K562 (cell line): ENCODE measurements around the gene SLC2A4. TPM values are rescaled to one million over a fixed set of nuclear protein-coding genes. Genes with fewer than 3 reads are reported as not detected.

Source experiments
- ATAC-seq: fragments of 200-7000 bp; cut with Tn5 transposase; 3 replicates; pipeline ENCODE4 v1.9.1; 2020; ENCODE audit warnings: moderate library complexity
- BruUV-seq: library from RNA; stranded (reverse); fragments of 400-500 nt; replicated peaks from 2 replicates; lab custom pipeline; 2021; lab: Mats Ljungman, UMichigan
- CTCF ChIA-PET: fragments of 300-600 bp; formaldehyde crosslinking; extraction: SDS; loops from one replicate; lab custom pipeline; 2021; ENCODE audit warnings: low intra/inter-chr PET ratio; lab: Yijun Ruan, JAX
- POLR2A ChIA-PET: fragments of 300-600, 350-650 bp; sonication (Branson Sonifier 250); formaldehyde crosslinking; extraction: SDS; loops from one replicate; lab custom pipeline; 2021; ENCODE audit warnings: antibody characterized with exemption, inconsistent platforms; lab: Yijun Ruan, JAX
- DNase-seq, 4 experiments: peaks; one replicate each; pipeline versions ENCODE4 v3.0.0 to v3.0.0-alpha.2; 2011 to 2018; ENCODE audit warnings: low spot score in 3 of 4, mixed read lengths in 3 of 4; ENCODE audit errors: extremely low read depth in 1 of 4
- FAIRE-seq: peaks from 2 replicates; lab custom pipeline; 2011; peaks lifted over from hg19 to GRCh38; lab: Jason Lieb, UNC
- H2AFZ ChIP-seq: 2 replicates; pipeline ENCODE4 v1.6.0; 2011; ENCODE audit warnings: low read depth, low read length, control low read depth, inconsistent platforms
- H3K27ac ChIP-seq: fragments of 200-600 bp; 3 replicates; pipeline ENCODE4 v1.8.0; 2011; ENCODE audit warnings: low read depth, mild to moderate bottlenecking, control low read depth, inconsistent platforms, low read length, moderate library complexity, mixed read lengths; ENCODE audit errors: extremely low read depth
- H3K27me3 ChIP-seq, 2 experiments: fragments of 300-600 bp in 1 of 2; 2 replicates in 1 of 2; 3 replicates in 1 of 2; pipeline versions ENCODE4 v1.6.0 to v1.8.0; 2011; ENCODE audit warnings: inconsistent platforms in 2 of 2, low read length in 2 of 2, mild to moderate bottlenecking in 1 of 2, mixed read lengths in 1 of 2, moderate library complexity in 1 of 2; ENCODE audit not compliant: control insufficient read depth in 2 of 2, insufficient read depth in 2 of 2
- H3K36me3 ChIP-seq: fragments of 300-600 bp; 3 replicates; pipeline ENCODE4 v1.8.0; 2011; ENCODE audit warnings: mild to moderate bottlenecking, low read length, inconsistent platforms; ENCODE audit not compliant: control insufficient read depth, insufficient read depth
- H3K4me1 ChIP-seq, 2 experiments: fragments of 200-600 bp in 1 of 2; replicated peaks in 1 of 2; 2 replicates in 1 of 2; 3 replicates in 1 of 2; pipeline versions ENCODE4 v1.5.1 to v1.8.0; 2011; ENCODE audit warnings: inconsistent platforms in 2 of 2, low read length in 2 of 2, mild to moderate bottlenecking in 1 of 2, mixed read lengths in 1 of 2, moderate library complexity in 1 of 2; ENCODE audit not compliant: control insufficient read depth in 2 of 2, insufficient read depth in 2 of 2
- H3K4me2 ChIP-seq: 2 replicates; pipeline ENCODE4 v1.6.1; 2011; ENCODE audit warnings: low read length, control low read depth, inconsistent platforms, mixed read lengths; ENCODE audit not compliant: insufficient read depth
- H3K4me3 ChIP-seq: fragments of 200-600 bp; sonication (generic), shearing (Covaris generic); 2 replicates; pipeline ENCODE4 v1.5.1; 2016; ENCODE audit warnings: control low read depth, inconsistent platforms
- H3K79me2 ChIP-seq: fragments of 200-600 bp; 3 replicates; pipeline ENCODE4 v1.8.0; 2011; ENCODE audit warnings: low read length, inconsistent platforms; ENCODE audit not compliant: control insufficient read depth, insufficient read depth
- H3K9ac ChIP-seq, 2 experiments: 2 replicates each; pipeline versions ENCODE4 v1.6.0 to v1.6.1; 2011; ENCODE audit warnings: low read depth in 2 of 2, low read length in 2 of 2, control low read depth in 1 of 2, inconsistent platforms in 1 of 2, mild to moderate bottlenecking in 1 of 2, mixed read lengths in 1 of 2; ENCODE audit not compliant: insufficient read depth in 1 of 2
- H3K9me1 ChIP-seq: one replicate; pipeline ENCODE4 v1.6.0; 2011; ENCODE audit warnings: inconsistent platforms, mild to moderate bottlenecking, low read length, moderate library complexity; ENCODE audit not compliant: control insufficient read depth, insufficient read depth
- H3K9me3 ChIP-seq: replicated peaks from 2 replicates; pipeline ENCODE4 v1.5.1; 2011; ENCODE audit warnings: low read depth, low read length, inconsistent platforms; ENCODE audit not compliant: control insufficient read depth, insufficient read depth
- H4K20me1 ChIP-seq: replicated peaks from 2 replicates; pipeline ENCODE4 v1.6.1; 2011; ENCODE audit warnings: low read length, inconsistent platforms, mixed read lengths; ENCODE audit not compliant: control insufficient read depth, insufficient read depth
- C11orf30 ChIP-seq: fragments of 450-650 bp; IDR thresholded peaks from 2 replicates; pipeline ENCODE4 v1.6.1; 2016; ENCODE audit warnings: low read depth, mild to moderate bottlenecking
- CBX3 ChIP-seq, 2 experiments: IDR thresholded peaks; 1 replicate in 1 of 2; 2 replicates in 1 of 2; pipeline ENCODE4 v1.6.1; 2012; ENCODE audit warnings: inconsistent platforms in 2 of 2, low read length in 2 of 2, borderline replicate concordance in 1 of 2, control low read depth in 1 of 2
- CEBPG ChIP-seq, 3 experiments: fragments of 200-800 bp in 1 of 3; sonication (Bioruptor generic) in 1 of 3; sonication (generic) in 1 of 3; formaldehyde crosslinking in 1 of 3; IDR thresholded peaks in 2 of 3; conservative IDR thresholded peaks in 1 of 3; 2 replicates each; pipeline versions ENCODE4 v1.6.1 to v1.8.0; 2016 to 2022; ENCODE audit warnings: missing compliant biosample characterization in 2 of 3, missing genetic modification characterization in 2 of 3, mild to moderate bottlenecking in 1 of 3, missing genetic modification reagents in 1 of 3
- EP300 ChIP-seq: IDR thresholded peaks from 2 replicates; pipeline ENCODE4 v1.6.1; 2012; ENCODE audit warnings: low read length, improper control_type of control experiment
- GTF2F1 ChIP-seq: IDR thresholded peaks from 2 replicates; pipeline ENCODE4 v1.6.1; 2011; ENCODE audit warnings: low read depth, low read length, improper control_type of control experiment
- GTF3C2 ChIP-seq: IDR thresholded peaks from 3 replicates; pipeline ENCODE4 v1.6.1; 2011; ENCODE audit warnings: borderline replicate concordance, mild to moderate bottlenecking, moderate library complexity; ENCODE audit not compliant: insufficient read length; ENCODE audit errors: extremely low read depth
- HDAC2 ChIP-seq: fragments of 450-650 bp; IDR thresholded peaks from 2 replicates; pipeline ENCODE4 v1.6.1; 2016; ENCODE audit warnings: mild to moderate bottlenecking
- KAT8 ChIP-seq: fragments of 450-650 bp; IDR thresholded peaks from 2 replicates; pipeline ENCODE4 v1.6.1; 2016; ENCODE audit warnings: low read depth, mild to moderate bottlenecking
- MAX ChIP-seq: sonication (generic); formaldehyde crosslinking; IDR thresholded peaks from 2 replicates; pipeline ENCODE4 v1.9.0; 2022; ENCODE audit warnings: mild to moderate bottlenecking, missing genetic modification reagents
- MAZ ChIP-seq, 2 experiments: fragments of 450-650 bp in 1 of 2; sonication (generic) in 1 of 2; formaldehyde crosslinking; IDR thresholded peaks in 1 of 2; conservative IDR thresholded peaks in 1 of 2; 2 replicates each; pipeline versions ENCODE4 v1.4.0 to v1.5.0; 2020; ENCODE audit warnings: mild to moderate bottlenecking in 1 of 2, missing genetic modification reagents in 1 of 2
- MED1 ChIP-seq: sonication (generic); formaldehyde crosslinking; IDR thresholded peaks from 2 replicates; pipeline ENCODE4 v1.8.1; 2023; ENCODE audit warnings: missing genetic modification reagents, borderline replicate concordance
- SIRT6 ChIP-seq: IDR thresholded peaks from one replicate; pipeline ENCODE4 v1.6.1; 2012; ENCODE audit warnings: low read depth, mild to moderate bottlenecking, control low read depth, inconsistent platforms, low read length, moderate library complexity
- WGBS: fragments of 100-300 bp; shearing (Covaris generic); methylation state at CpG from one replicate; pipeline ENCODE4 v1.1.6; 2016; ENCODE audit warnings: low coverage, mixed read lengths; ENCODE audit not compliant: insufficient coverage; ENCODE audit errors: missing lambda C conversion rate; 5-methylcytosine and 5-hydroxymethylcytosine counted together
- in situ Hi-C: fragments of 300-500 bp; cut with MboI; formaldehyde crosslinking; loops from 4 replicates; pipeline ENCODE4 v1.15.0; 2018; ENCODE audit warnings: inconsistent platforms, mixed read lengths
- intact Hi-C: fragments of 100-400 bp; cut with micrococcal nuclease; formaldehyde crosslinking; loops from 2 replicates; pipeline ENCODE4 v1.14.2; 2022
- polyA plus RNA-seq, 8 experiments: library from polyadenylated mRNA; depleted of rRNA in 4 of 8; stranded (reverse) in 5 of 8; unstranded in 3 of 8; fragments of >200 nt; fragmentation: Nextera tagmentation in 2 of 8; fragmentation: Illumina TruSeq in 1 of 8; extraction: Ambion mirVana in 2 of 8; extraction: Trizol in 1 of 8; gene quantifications; 2 replicates each; pipeline versions ENCODE4 v1.2.1 to v1.2.3, GENCODE V29; 2011 to 2014; ENCODE audit warnings: inconsistent platforms in 1 of 8, missing spikeins in 1 of 8
- total RNA-seq, 7 experiments: library from RNA; depleted of rRNA in 6 of 7; stranded (reverse); fragments of >200 nt in 6 of 7; fragmentation: Illumina TruSeq in 2 of 7; extraction: Trizol in 2 of 7; gene quantifications; 2 replicates each; pipeline versions ENCODE4 v1.2.1 to v1.2.3, GENCODE V29; 2011 to 2021; ENCODE audit warnings: low replicate concordance in 1 of 7

SLC2A4 gene
- total and polyA plus RNA-seq, 9 of the 15 experiments (the other 6 are each of a cell fraction or from before 2014, with no cell fraction given): 0.74 to 3.5 (median 1.6) TPM

- intact Hi-C loops (no loop called here), in situ Hi-C loops (no loop called here)
- Histone ChIP-seq H4K20me1 (no peaks in the 10 kb centered on the region), H3K4me2 (no peak overlapping the region), H3K27me3 (no peaks in the 10 kb centered on the region), H3K36me3 (peaks cover 54% of the 10 kb centered on the region; the same call in 2 of the 3 replicates), H2AFZ (no peak overlapping the region), H3K27ac (no peak overlapping the region), H3K9me3 (no peaks in the 10 kb centered on the region), H3K9ac (no peak overlapping the region), H3K4me3 (no peak overlapping the region), H3K9me1 (no peaks in the 10 kb centered on the region), H3K4me1 (peaks cover 4 to 34% of the 10 kb centered on the region in 2 experiments; a peak in 4 of 5 replicates), H3K79me2 (peaks cover 16% of the 10 kb centered on the region)
- ChIA-PET POLR2A (interaction anchor here (0.6 to 1.5 kb wide), 2 partner anchors 13 to 487 kb away, joined by 3 read pairs; no protein-coding TSS in a partner anchor), CTCF (no interaction called here)
- 92% methylated on average over 8 of the region's 11 CpGs for WGBS
- ATAC-seq (no peak), DNase-seq (no peak), FAIRE-seq (no peak)
- no peak for TF ChIP-seq SIRT6
- TF ChIP-seq MAX (CRISPR knock-in tag): no peak
- no peak for TF ChIP-seq CBX3 (IDR thresholded peaks at IDR 0.05; ENCODE audit: borderline replicate concordance in 1 of 2, low read length in 2 of 2)
- no peak for TF ChIP-seq GTF2F1
- no TSS peak for BruUV-seq
These were observed 44.7 kb downstream of the SLC2A4 start for GRCh38 chr17:7326186-7326585.

- Histone ChIP-seq H3K9me1 (no peaks in the 10 kb centered on the region), H3K4me1 (peaks cover 7 to 38% of the 10 kb centered on the region in 2 experiments), H4K20me1 (no peaks in the 10 kb centered on the region), H3K79me2 (peaks cover 16% of the 10 kb centered on the region), H3K9me3 (no peaks in the 10 kb centered on the region), H3K27me3 (no peaks in the 10 kb centered on the region), H3K27ac (no peak overlapping the region), H2AFZ (no peak overlapping the region), H3K4me2 (no peak overlapping the region), H3K4me3 (no peak overlapping the region), H3K36me3 (peaks cover 45% of the 10 kb centered on the region; the same call in 2 of the 3 replicates), H3K9ac (peak overlapping the region in 1 of 2 experiments; percentile 35; a peak in 1 of 4 replicates)
- no TSS peak for BruUV-seq
- intact Hi-C loops (no loop called here), in situ Hi-C loops (no loop called here)
- FAIRE-seq: no peak
- ChIA-PET CTCF (no interaction called here), POLR2A (interaction anchor here (0.6 kb wide), 1 partner anchor 487 kb away, joined by 3 read pairs; no protein-coding TSS in a partner anchor)
- DNase-seq: no peak
- ATAC-seq: no peak
- 100% methylated on average over 2 of the region's 7 CpGs for WGBS
- TF ChIP-seq CEBPG (CRISPR knock-in tag; IDR thresholded peaks at IDR 0.05) (no peak), CEBPG (tag; conservative IDR thresholded peaks at IDR 0.05 in 1 of 2, IDR thresholded peaks at IDR 0.05 in 1 of 2) (no peak), MED1 (CRISPR knock-in tag) (no peak), EP300 (no peak), HDAC2 (no peak), C11orf30 (no peak), GTF3C2 (no peak), KAT8 (no peak), MAZ (CRISPR knock-in tag; conservative IDR thresholded peaks at IDR 0.05 in 1 of 2, IDR thresholded peaks at IDR 0.05 in 1 of 2) (no peak)
These were observed 45.5 kb downstream of the SLC2A4 start for GRCh38 chr17:7327056-7327455.
